Stimulated activated naive CD8-positive, alpha-beta T cell treated with anti-CD3 and anti-CD28 coated beads, Interleukin-15, amount 100 ng/mL, for 72 hours (primary cell): ENCODE measurements around the gene KCNQ1OT1.
"Not testable (repeated sequence)": the region's sequence is repeated elsewhere in the genome, so short reads cannot be mapped to it uniquely, and the experiment has no call there.

Experiments used
- ATAC-seq: fragments of 150-1000 bp; cut with Tn5 transposase; 2 replicates; pipeline ENCODE4 v1.10.0; 2021; ENCODE audit warnings: mild to moderate bottlenecking, moderate library complexity
- DNase-seq, 2 donors: peaks; one replicate each; pipeline ENCODE4 v3.0.0; 2021 to 2022
- H3K27ac Mint-ChIP-seq, 2 donors: one replicate each; pipeline ENCODE4 v1.8.0; 2022; ENCODE audit warnings: mild to moderate bottlenecking in 2 of 2, mixed read lengths in 2 of 2, moderate library complexity in 2 of 2
- H3K27me3 Mint-ChIP-seq: one replicate; pipeline ENCODE4 v1.8.0; 2022; ENCODE audit warnings: mixed read lengths
- H3K4me1 Mint-ChIP-seq: one replicate; pipeline ENCODE4 v1.8.0; 2022; ENCODE audit warnings: mild to moderate bottlenecking, mixed read lengths
- H3K4me3 Mint-ChIP-seq, 2 donors: one replicate each; pipeline ENCODE4 v1.8.0; 2022; ENCODE audit warnings: mild to moderate bottlenecking in 2 of 2, mixed read lengths in 2 of 2, moderate library complexity in 1 of 2
- H3K9me3 Mint-ChIP-seq, 2 donors: one replicate each; pipeline ENCODE4 v1.8.0; 2022; ENCODE audit warnings: mixed read lengths in 2 of 2

The KCNQ1OT1 gene

GRCh38 chr11:2651826-2652271 is 47.9 kb downstream of the KCNQ1OT1 start:
- Mint-ChIP-seq H3K4me1 (peaks cover 13% of the 10 kb centered on the region), H3K4me3 (no peak overlapping the region)

DNA sequence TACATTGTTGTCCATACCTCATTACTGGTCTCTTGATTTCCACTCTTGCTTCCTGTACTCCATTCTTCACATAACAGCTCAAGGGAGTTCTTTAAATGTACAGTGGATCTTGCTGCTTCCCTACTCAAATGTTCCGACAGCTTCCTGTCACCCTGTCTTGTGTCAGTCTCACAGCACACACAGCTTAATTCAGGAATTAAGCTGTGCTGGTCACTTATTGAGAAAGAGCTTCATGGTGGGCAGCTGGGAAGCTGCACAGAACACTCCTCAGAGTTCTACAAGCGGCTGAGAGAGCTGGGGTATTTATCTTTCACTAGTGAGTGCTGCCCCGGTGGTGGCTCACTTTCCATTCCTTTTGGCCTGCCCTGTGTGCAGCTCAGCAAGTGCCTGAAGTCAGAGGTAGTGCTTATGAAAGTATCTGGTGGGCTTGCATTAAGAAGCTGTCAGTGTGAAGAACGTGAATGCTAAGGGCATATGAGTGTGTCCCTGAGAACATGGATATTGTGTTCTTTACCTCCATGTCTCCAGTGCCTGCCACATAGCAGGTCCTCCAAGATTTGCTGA is 48.7 kb downstream of the KCNQ1OT1 start:
- peaks cover 6% of the 10 kb centered on the region for H3K4me1 Mint-ChIP-seq
- H3K9me3 Mint-ChIP-seq = peaks cover 27 to 37% of the 10 kb centered on the region in 2 donors
- no peak overlapping the region for H3K27ac Mint-ChIP-seq
- H3K27me3 Mint-ChIP-seq = no peaks in the 10 kb centered on the region
- no peak for DNase-seq
- no peak overlapping the region for H3K4me3 Mint-ChIP-seq
- ATAC-seq = no peak

More at GRCh38 chr11:2651826-2652271, 47.9 kb downstream of the KCNQ1OT1 start:
- DNase-seq (no peak), ATAC-seq (no peak)
- Mint-ChIP-seq H3K27me3 (no peaks in the 10 kb centered on the region), H3K9me3 (peaks cover 27 to 37% of the 10 kb centered on the region in 2 donors), H3K27ac (peak overlapping the region in 1 of 2 donors; percentile 6)

DNA sequence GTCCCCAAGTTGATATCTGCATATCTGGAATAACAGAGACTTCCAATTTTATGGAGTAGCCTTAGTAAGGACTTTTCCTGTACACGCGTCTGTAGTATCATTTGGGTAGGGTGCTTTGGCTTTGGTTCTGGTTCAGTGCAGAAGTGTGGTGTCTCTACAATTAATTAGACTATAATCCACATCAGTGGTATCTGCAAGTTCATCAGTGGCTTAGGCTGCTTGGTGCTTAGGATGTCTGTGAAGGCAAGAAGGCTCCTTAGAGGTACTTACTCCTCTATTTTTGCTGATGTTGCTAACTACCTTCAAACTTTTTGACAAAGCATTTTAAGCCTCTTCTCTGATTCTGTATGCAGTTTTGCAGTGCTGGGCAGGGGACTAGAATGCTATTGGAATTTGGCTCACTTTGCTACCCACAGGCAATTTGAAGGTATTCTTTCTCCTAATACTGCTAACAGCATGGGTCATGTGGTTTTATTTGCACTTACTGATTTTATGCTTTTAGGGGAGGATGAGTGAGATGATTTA is 49.4 kb downstream of the KCNQ1OT1 start:
- Mint-ChIP-seq H3K4me1 (no peaks in the 10 kb centered on the region), H3K27ac (no peak overlapping the region), H3K27me3 (no peaks in the 10 kb centered on the region), H3K9me3 (peaks cover 27 to 42% of the 10 kb centered on the region in 2 donors), H3K4me3 (no peak overlapping the region)
- ATAC-seq (no peak), DNase-seq (no peak)

GRCh38 chr11:2649848-2650247 is 49.9 kb downstream of the KCNQ1OT1 start:
- DNase-seq (no peak), ATAC-seq (no peak)
- H3K27ac Mint-ChIP-seq = no peak overlapping the region
- no peaks in the 10 kb centered on the region for H3K27me3 Mint-ChIP-seq
- H3K4me3 Mint-ChIP-seq = no peak overlapping the region
- H3K9me3 Mint-ChIP-seq = peaks cover 27 to 46% of the 10 kb centered on the region in 2 donors
- H3K4me1 Mint-ChIP-seq = no peaks in the 10 kb centered on the region

- H3K4me1 Mint-ChIP-seq = no peaks in the 10 kb centered on the region
- no peak overlapping the region for H3K4me3 Mint-ChIP-seq
- ATAC-seq = no peak
- H3K9me3 Mint-ChIP-seq = peaks cover 32 to 51% of the 10 kb centered on the region in 2 donors
- no peak overlapping the region for H3K27ac Mint-ChIP-seq
- no peaks in the 10 kb centered on the region for H3K27me3 Mint-ChIP-seq
- no peak for DNase-seq
These were observed 50.4 kb downstream of the KCNQ1OT1 start for GRCh38 chr11:2649400-2649799.

- H3K27me3 Mint-ChIP-seq = no peaks in the 10 kb centered on the region
- H3K4me1 Mint-ChIP-seq = no peaks in the 10 kb centered on the region
- no peak for DNase-seq
- no peak for ATAC-seq
- no peak overlapping the region for H3K4me3 Mint-ChIP-seq
- H3K9me3 Mint-ChIP-seq = peaks cover 44 to 65% of the 10 kb centered on the region in 2 donors
- H3K27ac Mint-ChIP-seq = no peak overlapping the region
These were observed 51.8 kb downstream of the KCNQ1OT1 start for GRCh38 chr11:2647953-2648352.

DNA sequence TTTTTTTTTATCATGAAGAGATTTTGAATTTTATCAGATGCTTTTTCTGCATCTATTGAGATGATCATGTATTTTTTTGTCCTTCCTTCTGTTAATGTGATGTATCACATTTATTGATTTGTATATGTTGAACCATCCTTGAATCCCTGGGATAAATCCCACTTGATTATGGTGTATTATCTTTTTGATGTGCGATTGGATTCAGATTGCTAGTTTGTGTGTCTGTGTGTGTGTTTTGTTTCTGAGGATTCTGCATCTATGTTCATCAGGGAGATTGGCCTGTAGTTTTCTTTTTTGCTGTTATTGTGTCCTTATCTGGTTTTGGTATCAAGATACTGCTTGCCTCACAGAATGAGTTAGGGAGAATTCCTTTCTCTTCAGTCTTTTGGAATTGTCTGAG is 52.6 kb downstream of the KCNQ1OT1 start:
- Mint-ChIP-seq H3K9me3 (peaks cover 50 to 73% of the 10 kb centered on the region in 2 donors), H3K27me3 (no peaks in the 10 kb centered on the region), H3K27ac (no peak overlapping the region), H3K4me1 (no peaks in the 10 kb centered on the region), H3K4me3 (no peak overlapping the region)
- no peak for ATAC-seq
- no peak for DNase-seq

GRCh38 chr11:2645779-2646118 is 54.0 kb downstream of the KCNQ1OT1 start:
- ATAC-seq (no peak), DNase-seq (no peak)
- H3K4me1 Mint-ChIP-seq = no peaks in the 10 kb centered on the region
- no peaks in the 10 kb centered on the region for H3K27me3 Mint-ChIP-seq
- H3K4me3 Mint-ChIP-seq = no peak overlapping the region
- H3K27ac Mint-ChIP-seq = no peak overlapping the region
- peaks cover 57 to 82% of the 10 kb centered on the region in 2 donors for H3K9me3 Mint-ChIP-seq

- DNase-seq (no peak), ATAC-seq (no peak)
- H3K27ac Mint-ChIP-seq = no peak overlapping the region
- H3K27me3 Mint-ChIP-seq = no peaks in the 10 kb centered on the region
- peaks cover 58 to 82% of the 10 kb centered on the region in 2 donors for H3K9me3 Mint-ChIP-seq
- no peak overlapping the region for H3K4me3 Mint-ChIP-seq
- H3K4me1 Mint-ChIP-seq = no peaks in the 10 kb centered on the region
These were observed 54.7 kb downstream of the KCNQ1OT1 start for GRCh38 chr11:2644844-2645778.

GRCh38 chr11:2643746-2644145 is 56.0 kb downstream of the KCNQ1OT1 start:
- H3K9me3 Mint-ChIP-seq = peaks cover 56 to 77% of the 10 kb centered on the region in 2 donors
- ATAC-seq (no peak), DNase-seq (no peak)
- H3K4me1 Mint-ChIP-seq = no peaks in the 10 kb centered on the region
- no peak overlapping the region for H3K27ac Mint-ChIP-seq
- no peak overlapping the region for H3K4me3 Mint-ChIP-seq
- H3K27me3 Mint-ChIP-seq = no peaks in the 10 kb centered on the region

DNA sequence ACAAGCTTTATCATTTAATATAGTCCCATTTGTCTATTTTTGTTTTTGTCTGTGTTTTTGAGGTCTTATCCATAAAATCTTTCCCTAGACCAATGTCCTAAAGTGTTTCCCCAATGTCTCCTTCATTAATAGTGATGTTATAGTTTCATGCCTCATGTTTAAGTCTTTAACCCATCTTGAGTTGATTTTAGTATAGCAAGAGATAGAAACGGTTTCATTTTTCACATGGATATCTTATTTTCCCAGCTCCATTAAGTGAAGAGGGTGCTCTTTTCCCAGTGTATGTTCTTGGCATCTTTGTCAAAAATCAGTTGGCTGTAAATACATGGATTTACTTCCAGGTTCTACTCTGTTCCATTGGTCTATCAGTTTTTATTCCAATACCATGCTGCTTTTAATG is 58.2 kb downstream of the KCNQ1OT1 start:
- DNase-seq = no peak
- H3K27ac Mint-ChIP-seq = no peak overlapping the region
- no peak for ATAC-seq
- no peak overlapping the region for H3K4me3 Mint-ChIP-seq
- H3K9me3 Mint-ChIP-seq = peaks cover 52 to 82% of the 10 kb centered on the region in 2 donors
- H3K27me3 Mint-ChIP-seq = no peaks in the 10 kb centered on the region
- no peaks in the 10 kb centered on the region for H3K4me1 Mint-ChIP-seq

GRCh38 chr11:2639763-2640162 is 60.0 kb downstream of the KCNQ1OT1 start:
- H3K4me3 Mint-ChIP-seq, DNase-seq, H3K27me3 Mint-ChIP-seq, ATAC-seq, H3K4me1 Mint-ChIP-seq: not testable (repeated sequence)
- Mint-ChIP-seq H3K27ac (peak overlapping the region in 1 of 2 donors; percentile 49), H3K9me3 (peaks cover 51 to 73% of the 10 kb centered on the region in 2 donors)

DNA sequence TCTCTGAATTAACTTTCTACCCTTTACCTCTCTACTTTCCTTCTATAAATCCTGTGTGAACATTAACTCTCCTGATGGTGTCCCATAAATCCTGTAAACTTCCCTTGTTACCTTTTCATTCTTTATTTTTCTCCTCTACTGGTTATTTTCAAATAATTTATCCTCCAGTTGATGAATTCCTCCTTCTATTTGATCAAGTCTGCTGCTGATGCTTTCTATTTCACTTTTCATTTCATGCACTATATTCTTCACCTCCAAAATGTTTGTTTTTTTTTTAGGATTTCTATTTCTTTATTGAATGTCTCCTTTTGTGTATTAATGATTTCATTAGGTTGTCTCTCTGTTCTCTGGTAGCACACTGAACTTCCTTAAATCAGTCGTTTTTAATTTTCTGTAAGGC is 68.6 kb downstream of the KCNQ1OT1 start:
- Mint-ChIP-seq H3K9me3 (peaks cover 28 to 54% of the 10 kb centered on the region in 2 donors), H3K27me3 (no peaks in the 10 kb centered on the region), H3K4me1 (no peaks in the 10 kb centered on the region), H3K4me3 (no peak overlapping the region), H3K27ac (no peak overlapping the region)
- DNase-seq (no peak), ATAC-seq (no peak)

- Mint-ChIP-seq H3K9me3 (peaks cover 28 to 54% of the 10 kb centered on the region in 2 donors), H3K27me3 (no peaks in the 10 kb centered on the region), H3K27ac (no peak overlapping the region), H3K4me3 (no peak overlapping the region), H3K4me1 (no peaks in the 10 kb centered on the region)
- DNase-seq (no peak), ATAC-seq (no peak)
These were observed 69.1 kb downstream of the KCNQ1OT1 start for GRCh38 chr11:2630679-2631078.

- no peak overlapping the region for H3K4me3 Mint-ChIP-seq
- ATAC-seq (no peak), DNase-seq (no peak)
- H3K9me3 Mint-ChIP-seq = peaks cover 13 to 15% of the 10 kb centered on the region in 2 donors
- peaks cover 14% of the 10 kb centered on the region for H3K4me1 Mint-ChIP-seq
- no peaks in the 10 kb centered on the region for H3K27me3 Mint-ChIP-seq
- H3K27ac Mint-ChIP-seq = no peak overlapping the region
These were observed 74.6 kb downstream of the KCNQ1OT1 start for GRCh38 chr11:2625183-2625582.

DNA sequence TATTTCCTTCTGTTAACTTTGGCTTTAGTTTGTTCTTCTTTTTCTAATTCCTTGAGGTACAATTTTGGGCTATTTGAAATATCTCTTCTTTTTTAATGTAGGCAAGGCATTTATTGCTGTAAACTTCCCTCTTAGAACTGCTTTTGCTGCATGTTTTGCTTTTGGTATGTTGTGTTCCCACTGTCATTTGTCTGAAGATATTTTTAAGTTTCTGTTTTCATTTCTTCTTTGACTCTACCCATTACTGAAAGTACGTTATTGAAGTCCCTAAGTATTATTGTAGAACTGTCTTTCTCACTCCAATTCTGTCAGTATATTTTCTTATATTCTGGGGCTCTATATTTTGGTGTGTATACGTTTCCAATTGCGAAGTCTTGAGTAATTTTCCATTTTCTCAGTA is 77.9 kb downstream of the KCNQ1OT1 start:
- peak overlapping the region; percentile 12 to 29 for H3K27ac Mint-ChIP-seq
- H3K4me1 Mint-ChIP-seq = peaks cover 14% of the 10 kb centered on the region
- DNase-seq = no peak
- H3K27me3 Mint-ChIP-seq = no peaks in the 10 kb centered on the region
- H3K4me3 Mint-ChIP-seq = peak overlapping the region in 1 of 2 donors; percentile 21
- peaks cover 0 to 4% of the 10 kb centered on the region in 2 donors for H3K9me3 Mint-ChIP-seq
- ATAC-seq = no peak
